HG02623 (cell line): Measurements from ENCODE around the gene PHF21A.
A peak's percentile ranks its signal among the peaks of the same experiment; 100 is the strongest.

ENCODE experiments used
- ATAC-seq: cut with Tn5 transposase; IDR thresholded peaks from one replicate; pipeline ENCODE4 v1.9.1; 2021; ENCODE audit warnings: moderate library complexity; ENCODE audit not compliant: unreplicated experiment

PHF21A gene

DNA sequence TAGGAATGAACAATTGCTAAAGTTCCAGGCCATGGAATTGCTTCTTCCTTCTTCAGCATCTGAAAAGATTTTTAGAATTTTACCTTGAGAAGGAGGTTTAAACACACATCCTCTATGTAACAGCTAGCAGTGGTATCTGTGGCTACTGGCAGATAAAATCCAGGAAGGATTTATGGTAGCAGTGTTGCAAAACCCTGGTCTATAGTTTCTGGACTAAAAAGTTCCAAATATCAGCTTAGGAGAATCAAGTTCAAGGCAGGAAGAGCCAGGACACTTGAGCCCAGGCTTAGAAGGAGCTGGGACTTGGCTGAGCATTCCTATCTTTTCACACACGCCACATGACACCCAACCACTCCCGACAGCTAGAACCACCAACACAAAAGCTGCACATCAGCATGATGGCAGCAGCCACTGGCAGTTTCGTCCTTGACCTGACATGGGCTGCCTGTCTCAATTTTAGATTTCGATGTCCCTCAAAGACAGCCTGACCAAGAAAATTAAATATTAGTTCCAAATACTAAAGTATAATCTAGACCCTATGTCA is 184.7 kb downstream of the PHF21A start:
- no peak for ATAC-seq

DNA sequence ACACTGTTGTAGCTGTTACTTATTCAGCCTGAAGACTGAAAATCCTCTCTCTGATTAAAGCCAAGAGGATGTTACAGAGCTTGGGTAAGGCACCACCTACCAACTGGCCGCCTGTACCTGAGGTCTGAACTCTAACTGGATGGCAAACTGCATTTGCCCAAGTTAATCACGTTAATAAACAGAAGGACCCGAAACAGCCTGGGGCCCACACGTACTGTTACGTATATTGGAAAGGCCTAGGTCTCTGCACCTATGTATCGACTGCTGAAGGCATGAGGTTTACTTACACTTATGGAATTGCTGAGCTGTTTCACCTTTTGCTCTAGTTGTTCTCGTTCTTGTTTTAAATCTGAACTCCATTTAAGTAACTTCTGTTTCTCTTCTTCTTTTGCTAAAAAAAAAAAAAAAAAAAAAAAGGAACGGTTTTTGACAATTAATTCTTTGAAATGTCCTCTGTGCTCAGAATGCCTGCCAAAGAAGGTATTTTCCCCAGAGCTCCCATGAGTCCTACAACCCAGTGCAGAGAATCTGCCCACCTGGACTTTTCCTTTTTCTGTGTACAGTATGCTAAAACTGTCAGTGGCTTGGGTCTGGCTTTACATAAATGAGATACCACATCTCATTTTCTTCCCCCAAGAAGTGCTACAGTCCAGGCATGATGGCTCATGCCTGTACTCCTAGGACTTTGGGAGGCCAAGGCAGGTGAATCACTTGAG is 185.7 kb downstream of the PHF21A start:
- ATAC-seq: no peak

DNA sequence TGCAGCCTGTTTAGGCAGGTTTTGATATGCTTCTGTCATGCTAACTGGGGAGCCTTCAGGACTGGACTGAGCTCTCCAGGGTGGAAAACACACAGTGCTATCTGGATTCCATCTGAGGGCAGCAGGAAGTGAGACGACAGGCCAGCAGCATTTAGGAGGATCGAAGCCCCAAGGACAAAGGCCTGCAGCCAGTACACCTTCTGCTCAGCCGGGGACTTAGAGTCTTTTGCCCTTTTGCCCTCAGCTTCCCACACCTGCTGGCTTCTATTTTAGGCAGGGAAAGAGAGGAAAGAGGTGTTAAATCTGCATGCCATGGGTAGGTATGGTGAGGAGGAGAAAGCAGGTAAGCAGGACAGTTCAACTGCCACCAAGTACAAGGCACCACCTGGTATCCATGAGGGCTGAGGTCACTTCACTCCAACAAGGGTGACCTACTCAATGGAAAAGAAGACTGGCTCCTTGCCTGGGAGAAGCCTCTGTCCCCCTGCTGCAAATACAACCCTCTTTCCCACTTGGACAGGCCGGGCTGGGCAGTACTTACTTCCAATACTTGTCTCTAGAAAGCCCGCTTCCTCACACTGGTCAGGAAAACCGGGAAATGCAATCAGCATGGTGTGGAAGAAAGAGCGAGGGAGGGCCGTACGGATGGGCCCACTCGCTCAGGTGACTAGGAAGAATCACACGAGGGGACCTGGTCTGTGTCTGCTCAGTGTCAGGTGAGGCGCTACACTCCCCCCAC is 186.5 kb downstream of the PHF21A start:
- no peak for ATAC-seq

DNA sequence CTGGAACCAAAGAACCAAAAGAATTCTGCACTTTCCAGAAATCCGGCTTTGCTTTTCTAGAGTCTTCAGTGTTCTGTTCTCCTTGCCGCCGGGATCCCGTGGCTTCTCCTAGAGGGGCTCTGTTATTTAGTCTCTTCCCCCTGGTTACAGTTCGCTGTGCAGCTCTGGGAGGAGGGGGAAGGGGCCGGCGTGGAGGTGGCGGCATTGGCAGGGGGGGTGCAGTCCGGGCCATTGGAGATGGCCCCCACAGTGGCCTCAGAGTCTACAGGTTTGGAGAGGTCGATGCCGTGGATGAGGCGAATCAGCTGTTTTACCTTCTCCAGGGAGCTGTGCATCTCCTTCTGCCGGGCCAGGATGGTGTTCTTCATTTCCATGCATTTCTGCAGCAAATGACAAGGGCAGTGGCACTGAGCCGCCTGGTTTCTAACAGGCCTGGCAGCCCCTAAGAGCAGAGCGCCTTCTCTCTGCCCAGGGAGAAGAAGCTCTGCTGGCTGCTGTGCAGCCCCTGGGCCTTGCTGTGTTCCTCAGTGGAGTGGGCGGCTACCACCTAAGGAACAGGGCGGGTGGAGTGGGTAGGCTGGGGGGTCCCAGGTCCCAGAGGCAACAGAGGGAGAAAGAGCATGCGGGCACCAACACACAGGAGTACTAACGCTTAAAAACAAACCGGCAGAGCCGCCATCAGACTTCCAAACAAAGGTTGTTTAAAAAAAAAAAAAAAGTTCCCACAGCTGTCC is 187.2 kb downstream of the PHF21A start:
- ATAC-seq: no peak

DNA sequence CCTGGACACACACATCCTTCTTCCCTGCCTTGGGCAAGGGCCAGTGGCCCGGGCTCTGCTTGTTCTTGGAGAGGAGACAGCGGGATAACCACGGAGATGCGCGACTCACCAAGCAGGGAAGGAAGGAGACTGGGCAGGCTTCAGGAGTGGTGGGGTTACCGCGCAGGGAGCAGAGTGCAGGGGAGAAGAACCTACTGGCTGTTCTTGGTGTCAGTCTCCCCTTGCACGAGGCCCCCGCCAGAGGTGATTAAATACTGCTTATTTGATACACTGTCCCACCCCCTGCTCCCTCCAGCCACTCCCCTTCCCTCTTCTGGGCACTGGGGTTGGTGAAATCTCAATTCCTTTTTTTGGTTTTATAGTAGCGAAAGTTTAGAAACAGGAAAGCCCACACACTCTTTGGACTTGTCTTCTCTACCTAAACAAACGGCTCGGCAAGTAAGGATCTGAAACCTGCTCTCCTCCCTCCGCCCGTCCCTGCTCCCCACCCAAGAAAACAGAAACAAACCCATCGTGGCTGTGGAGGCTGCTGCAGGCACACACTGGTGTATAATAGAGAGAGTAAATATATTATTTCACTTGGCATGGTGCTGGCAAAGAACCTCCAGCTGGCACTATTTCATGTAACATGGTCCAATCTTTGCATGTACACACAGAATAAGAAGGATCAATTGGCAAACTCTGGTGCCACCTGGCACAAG is 188.0 kb downstream of the PHF21A start:
- ATAC-seq: no peak

DNA sequence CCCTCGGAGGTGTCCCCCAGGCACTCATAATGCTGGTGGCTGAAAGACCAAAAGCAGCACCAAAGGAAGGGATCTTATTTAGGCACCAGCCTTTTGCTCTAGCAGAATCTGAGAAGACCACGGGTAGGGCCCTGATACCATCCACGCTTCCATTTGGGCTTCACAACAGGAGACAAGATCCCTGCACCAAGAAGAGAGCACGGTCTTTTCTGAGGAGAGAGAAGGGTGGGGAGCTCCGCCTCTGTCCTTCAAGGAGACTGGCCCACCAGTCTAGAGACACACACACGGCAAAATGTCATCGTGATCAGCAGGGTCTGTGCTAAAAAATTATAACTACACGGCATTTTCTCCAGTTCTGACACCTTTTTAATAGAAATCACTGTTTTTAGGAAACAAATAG is 189.0 kb downstream of the PHF21A start:
- no peak for ATAC-seq

DNA sequence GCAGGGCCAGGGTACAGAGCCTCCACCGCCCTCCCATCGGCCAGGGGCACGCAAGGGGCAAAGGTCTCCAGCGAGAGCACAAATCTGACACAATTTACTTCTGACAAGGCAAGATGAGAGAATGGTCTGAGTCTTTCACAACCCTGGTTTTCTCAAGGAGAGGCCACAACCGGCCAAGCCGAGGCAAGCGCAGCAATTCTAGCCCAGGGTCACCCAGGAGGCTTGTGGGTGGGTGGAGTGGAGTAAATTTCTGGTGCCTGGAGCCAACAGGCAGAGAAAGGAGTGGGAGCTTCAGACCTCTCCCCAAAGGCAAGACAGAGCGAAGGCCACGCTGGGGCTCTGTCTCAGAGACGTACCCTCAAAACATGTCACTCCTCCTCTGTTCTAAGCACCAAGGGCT is 189.5 kb downstream of the PHF21A start:
- ATAC-seq: no peak

DNA sequence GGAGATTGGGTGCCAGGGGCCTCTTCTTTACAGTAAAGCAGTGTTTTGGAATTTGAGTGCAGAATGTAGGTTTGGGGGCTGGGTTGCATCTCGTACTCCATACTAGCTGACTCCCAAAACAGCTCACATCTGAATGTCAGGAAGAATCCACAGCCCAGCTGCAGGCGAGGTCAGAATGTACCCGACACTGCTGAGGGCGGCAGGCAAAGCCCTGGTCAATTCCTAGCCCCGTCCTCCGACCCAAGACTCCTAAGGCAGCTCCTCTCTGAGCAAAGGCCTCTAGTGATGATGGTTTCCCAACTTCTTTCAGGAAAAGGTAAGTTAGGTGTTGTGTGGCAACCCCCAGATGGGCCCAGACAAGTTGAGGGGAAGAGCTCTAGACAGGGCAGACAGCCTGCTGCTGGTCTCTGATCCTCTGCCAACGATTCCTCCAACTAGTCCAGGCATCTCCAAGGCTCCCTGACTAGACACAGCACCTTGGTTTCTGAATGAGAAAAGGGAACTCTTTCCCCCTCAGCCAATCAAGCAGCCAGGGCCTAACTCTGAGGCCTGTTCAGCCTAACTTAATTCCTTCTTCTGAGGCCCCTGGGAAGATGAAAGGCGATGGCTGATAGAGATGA is 190.2 kb downstream of the PHF21A start:
- no peak for ATAC-seq

DNA sequence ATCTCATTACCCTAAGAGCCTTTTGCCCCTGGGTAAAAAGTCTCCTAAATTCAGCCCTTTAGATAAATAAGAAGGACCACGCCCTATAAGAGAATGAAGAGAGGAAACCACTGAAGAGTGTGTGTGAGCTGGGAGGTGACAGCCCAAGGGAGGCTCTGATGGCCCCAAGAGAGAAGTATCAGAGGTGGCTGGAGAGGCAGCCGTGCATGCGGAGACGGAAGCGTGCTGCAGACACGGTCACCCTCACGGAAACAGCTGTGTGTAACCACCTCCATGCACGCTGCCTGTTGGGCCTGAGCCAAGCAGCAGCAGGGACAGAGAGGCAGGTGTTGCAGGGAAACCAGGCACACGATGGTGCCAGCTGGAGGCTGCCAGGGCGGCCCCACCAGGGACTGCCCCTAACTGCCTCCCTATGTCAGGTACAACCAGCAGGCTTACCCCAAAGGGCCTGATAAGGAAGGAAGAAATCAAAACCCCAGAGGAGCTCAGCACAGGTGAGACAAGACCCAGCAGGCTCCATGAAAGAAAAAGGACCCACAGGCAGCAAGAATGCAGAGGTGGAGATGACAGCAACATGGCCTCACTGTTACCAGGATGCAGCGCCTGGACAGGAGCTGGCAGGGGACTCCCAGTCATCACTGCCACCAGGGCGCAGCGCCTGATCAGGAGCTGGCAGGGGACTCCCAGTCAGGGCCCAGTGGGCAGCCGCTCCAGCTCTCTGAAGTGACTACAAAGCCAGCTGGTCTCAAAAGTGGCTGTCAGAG is 191.0 kb downstream of the PHF21A start:
- ATAC-seq: peak; percentile 90

DNA sequence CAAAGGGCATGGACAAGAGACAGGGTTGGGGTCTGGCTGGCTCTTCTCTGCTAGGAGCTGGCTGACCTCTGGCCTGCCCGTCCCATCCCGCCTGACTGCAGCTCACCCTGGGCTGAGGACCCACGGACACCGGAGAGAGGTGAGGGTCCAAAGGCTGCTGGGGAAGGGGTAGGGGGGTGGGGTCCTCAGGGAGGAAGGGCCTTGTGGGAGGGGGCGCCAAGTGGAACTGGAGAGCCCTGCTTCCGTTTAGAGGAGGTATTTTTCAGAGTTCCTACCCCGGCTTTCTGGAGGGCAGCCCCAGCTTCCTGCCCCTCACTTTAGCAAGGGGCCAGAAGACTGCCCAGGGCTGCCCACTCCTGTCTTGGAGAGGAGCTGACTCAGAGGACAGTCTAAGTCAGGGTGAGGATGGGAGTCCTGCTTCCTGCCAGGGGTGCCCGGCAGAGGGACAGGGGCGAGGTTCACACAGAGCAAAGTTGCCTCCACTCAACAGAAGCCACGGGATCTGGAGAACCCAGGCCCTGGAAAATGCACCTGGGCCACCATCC is 191.7 kb downstream of the PHF21A start:
- ATAC-seq: no peak

DNA sequence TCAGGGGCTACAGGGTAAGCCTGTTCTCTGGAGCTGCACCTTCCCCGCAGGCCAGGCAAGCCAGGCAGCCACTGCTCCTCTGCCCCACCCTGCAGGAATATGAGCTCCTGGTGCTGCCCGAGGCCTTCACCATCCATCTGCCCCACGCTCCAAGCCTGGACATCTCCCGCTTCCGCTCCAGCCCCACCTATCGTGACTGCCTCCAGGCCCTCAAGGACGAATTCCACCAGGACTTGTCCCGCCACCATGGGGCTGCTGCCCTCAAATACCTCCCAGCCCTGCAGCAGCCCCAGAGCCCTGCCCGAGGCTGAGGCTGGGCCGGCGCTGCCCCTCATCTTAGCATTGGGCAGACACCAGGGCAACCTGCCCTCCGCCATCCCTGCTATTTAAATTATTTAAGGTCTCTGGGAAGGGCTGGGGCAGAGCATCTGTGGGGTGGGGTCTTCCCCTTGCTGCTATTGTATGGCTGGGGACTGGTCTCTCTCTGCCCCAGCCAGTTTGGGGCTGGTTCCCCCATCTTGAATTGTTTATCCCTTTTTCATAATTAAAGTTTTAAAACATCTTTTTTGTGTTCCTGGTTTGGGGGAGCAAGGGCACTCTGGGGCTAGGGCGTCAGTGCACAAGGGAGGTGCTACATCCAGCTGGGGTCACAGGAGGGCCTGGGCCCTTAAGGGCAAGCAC is 192.6 kb downstream of the PHF21A start:
- no peak for ATAC-seq

DNA sequence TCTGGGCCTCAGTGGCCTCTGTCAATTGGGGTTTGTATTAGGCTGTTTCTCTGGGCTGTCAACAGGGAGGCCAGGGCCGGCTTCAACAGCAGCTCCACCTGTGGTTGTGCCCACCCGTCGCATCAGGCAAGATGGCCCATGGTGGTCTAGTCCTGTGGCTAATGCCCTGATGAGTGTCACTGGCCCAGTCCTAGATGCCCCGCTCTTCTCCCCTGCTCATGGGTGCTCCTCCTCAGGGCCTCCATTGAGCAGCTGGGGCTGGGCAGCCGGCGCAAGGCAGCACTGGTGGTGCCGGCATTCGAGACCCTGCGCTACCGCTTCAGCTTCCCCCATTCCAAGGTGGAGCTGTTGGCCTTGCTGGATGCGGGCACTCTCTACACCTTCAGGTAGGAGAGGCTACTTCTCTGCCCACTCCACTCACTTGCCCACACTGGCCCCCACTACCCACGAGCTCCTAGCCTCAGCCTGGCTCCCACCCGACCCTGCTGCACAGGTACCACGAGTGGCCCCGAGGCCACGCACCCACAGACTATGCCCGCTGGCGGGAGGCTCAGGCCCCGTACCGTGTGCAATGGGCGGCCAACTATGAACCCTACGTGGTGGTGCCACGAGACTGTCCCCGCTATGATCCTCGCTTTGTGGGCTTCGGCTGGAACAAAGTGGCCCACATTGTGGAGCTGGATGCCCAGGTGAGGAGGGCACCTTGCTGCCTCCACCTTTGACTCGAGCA is 193.4 kb downstream of the PHF21A start:
- ATAC-seq: no peak

DNA sequence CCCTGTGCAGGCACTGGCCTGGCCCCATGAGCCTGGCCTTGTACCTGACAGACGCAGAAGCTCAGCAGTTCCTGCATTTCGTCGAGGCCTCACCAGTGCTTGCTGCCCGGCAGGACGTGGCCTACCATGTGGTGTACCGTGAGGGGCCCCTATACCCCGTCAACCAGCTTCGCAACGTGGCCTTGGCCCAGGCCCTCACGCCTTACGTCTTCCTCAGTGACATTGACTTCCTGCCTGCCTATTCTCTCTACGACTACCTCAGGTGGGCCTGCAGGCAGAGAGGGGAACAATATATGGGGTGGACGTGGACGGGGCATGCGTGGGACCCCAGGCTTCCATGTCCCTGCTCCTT is 193.9 kb downstream of the PHF21A start:
- ATAC-seq: no peak

DNA sequence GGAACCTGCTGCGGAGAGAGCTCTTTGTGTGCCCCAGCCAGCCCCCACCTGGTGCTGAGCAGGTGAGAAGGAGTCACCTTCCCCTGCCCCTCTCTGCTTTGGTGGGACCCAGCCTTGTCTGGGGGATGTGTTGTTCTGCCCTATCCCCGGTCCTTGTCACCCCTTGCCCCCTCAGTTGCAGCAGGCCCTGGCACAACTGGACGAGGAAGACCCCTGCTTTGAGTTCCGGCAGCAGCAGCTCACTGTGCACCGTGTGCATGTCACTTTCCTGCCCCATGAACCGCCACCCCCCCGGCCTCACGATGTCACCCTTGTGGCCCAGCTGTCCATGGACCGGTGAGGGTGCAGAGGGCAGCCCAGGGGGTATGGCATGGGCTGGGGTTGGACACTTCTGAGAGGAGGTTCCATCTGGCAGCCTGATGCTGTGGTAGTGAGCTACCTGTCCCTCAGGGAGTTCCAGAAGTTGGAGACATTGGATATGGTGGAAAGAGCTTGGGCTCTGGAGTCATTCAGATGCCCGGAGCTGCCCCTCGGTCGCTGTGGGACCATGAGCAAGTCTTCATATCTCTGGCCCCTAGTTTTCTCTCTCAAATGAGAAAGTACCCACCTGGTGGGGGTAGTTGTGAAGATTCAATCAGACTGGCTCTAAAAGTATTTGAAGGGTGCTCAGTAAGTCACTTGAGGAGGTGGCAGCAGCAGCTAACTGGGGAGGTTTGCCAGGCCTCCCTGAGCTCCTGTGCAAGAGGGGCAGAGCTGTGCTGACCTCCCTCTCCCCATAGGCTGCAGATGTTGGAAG is 194.5 kb downstream of the PHF21A start:
- ATAC-seq: no peak

DNA sequence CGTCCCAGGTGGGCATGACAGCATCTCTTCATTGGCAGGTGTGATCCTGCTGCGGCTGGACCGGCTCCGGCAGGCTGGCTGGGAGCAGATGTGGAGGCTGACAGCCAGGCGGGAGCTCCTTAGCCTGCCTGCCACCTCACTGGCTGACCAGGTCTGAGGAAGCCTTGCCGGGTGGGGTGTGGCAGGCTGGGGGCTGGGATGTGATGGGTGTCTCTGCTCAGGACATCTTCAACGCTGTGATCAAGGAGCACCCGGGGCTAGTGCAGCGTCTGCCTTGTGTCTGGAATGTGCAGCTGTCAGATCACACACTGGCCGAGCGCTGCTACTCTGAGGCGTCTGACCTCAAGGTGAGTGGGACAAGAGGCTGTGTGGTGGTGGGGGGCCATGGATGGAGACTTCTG is 195.3 kb downstream of the PHF21A start:
- ATAC-seq: no peak

DNA sequence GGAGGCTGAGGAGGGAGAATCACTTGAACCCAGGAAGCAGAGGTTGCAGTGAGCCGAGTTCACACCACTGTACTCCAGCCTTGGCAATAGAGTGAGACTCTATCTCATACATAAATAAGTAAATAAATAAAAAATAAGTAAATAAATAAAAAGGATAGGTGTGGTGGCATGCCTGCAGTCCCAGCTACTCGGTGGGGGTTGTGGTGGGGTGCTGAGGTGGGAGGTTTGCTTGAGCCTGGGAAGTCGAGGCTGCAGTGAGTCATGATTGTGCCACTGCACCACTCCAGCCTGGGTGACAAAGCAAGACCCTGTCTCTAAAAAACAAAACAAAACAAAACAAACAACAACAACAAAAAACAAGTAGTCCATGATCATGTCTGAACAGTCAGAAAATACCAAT is 195.7 kb downstream of the PHF21A start:
- no peak for ATAC-seq

DNA sequence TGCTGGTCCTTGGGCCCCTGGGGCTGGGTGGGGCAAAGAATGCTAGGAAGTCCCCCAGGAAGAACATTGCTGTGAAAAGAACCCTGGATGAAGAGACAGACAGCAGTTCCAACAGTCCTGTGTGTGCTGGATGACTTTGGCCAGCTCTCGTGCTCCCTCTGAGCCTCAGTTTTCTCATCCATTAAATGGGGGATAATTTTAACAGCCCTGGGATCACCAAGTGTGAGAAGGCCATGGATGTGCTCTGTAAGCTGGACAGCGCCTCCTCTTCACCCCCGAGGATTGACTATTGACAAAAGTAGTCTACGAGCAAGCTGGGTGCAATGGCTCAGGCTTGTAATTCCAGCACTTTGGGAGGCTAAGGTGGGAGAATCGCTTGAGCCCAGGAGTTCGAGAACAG is 196.3 kb downstream of the PHF21A start:
- ATAC-seq: no peak
